Endothelial cell (in vitro differentiated cells): ENCODE results near the gene ANGPT4. TPM values are rescaled to one million over a fixed set of nuclear protein-coding genes. Genes with fewer than 3 reads are reported as not detected.

Source experiments
- DNase-seq: peaks from one replicate; pipeline ENCODE4 v3.0.0; 2021; ENCODE audit warnings: low spot score
- H3K27ac Mint-ChIP-seq: one replicate; pipeline ENCODE4 v1.8.0; 2021; ENCODE audit warnings: mixed read lengths, inconsistent platforms; ENCODE audit not compliant: unreplicated experiment
- H3K27me3 Mint-ChIP-seq: one replicate; pipeline ENCODE4 v1.8.0; 2021; ENCODE audit warnings: mild to moderate bottlenecking, moderate library complexity, mixed read lengths, inconsistent platforms; ENCODE audit not compliant: unreplicated experiment
- H3K36me3 Mint-ChIP-seq: one replicate; pipeline ENCODE4 v1.8.0; 2021; ENCODE audit warnings: mild to moderate bottlenecking, low read depth, mixed read lengths, inconsistent platforms; ENCODE audit not compliant: unreplicated experiment
- H3K4me1 Mint-ChIP-seq: one replicate; pipeline ENCODE4 v1.8.0; 2021; ENCODE audit warnings: mild to moderate bottlenecking, mixed read lengths, inconsistent platforms; ENCODE audit not compliant: unreplicated experiment
- H3K4me3 Mint-ChIP-seq: one replicate; pipeline ENCODE4 v1.8.0; 2021; ENCODE audit warnings: mild to moderate bottlenecking, mixed read lengths, inconsistent platforms; ENCODE audit not compliant: unreplicated experiment
- H3K9me3 Mint-ChIP-seq: one replicate; pipeline ENCODE4 v1.8.0; 2021; ENCODE audit warnings: mixed read lengths, inconsistent platforms; ENCODE audit not compliant: unreplicated experiment
- CTCF ChIP-seq: fragments of 200-600 bp; sonication (generic); IDR thresholded peaks from one replicate; pipeline ENCODE4 v1.5.0; 2021; ENCODE audit warnings: antibody characterized with exemption; ENCODE audit not compliant: unreplicated experiment
- total RNA-seq: library from RNA; stranded (reverse); fragmentation: NEBNext Ultra II Directional; extraction: Animal tissue kit (Norgen Biotek cat#: 25700); gene quantifications from one replicate; pipeline ENCODE4 v1.2.1, GENCODE V29; 2021; ENCODE audit not compliant: unreplicated experiment

ANGPT4 gene
- total RNA-seq, 1 donor from 2014 or later, result 0.51 TPM

DNA sequence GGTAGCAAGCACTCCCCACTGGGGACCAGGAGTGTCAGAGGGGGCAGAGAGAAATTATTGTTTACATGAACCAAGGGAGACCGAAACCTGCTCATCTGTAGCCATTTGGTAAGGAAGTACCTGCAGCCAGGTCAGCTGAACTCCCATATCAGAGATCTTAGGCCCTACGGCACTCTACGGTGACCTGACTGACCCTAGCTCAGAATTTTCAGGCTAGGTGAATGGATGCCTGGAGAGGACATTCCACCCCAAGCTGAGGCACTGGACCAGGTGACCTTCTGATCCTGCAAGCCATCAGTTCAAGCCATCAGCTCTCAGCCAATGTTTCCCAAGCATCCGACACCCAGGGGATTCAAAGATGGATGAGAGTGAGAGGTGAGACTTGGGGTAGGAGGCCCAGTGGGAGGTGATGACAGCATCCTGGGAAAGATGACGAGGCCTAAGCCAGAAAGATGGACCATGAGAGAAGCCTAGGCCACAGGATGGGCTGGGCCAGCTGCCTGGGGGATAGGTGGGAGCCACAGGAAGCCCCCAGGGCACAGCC, 2.8 kb downstream of the ANGPT4 start:
- DNase-seq, result no peak
- Mint-ChIP-seq H3K4me3 (no peak overlapping the region), H3K27me3 (peaks cover 6% of the 10 kb centered on the region), H3K4me1 (peaks cover 45% of the 10 kb centered on the region), H3K9me3 (no peaks in the 10 kb centered on the region), H3K27ac (no peak overlapping the region), H3K36me3 (peaks cover 5% of the 10 kb centered on the region)
- TF ChIP-seq CTCF, result no peak

- Mint-ChIP-seq H3K27me3 (peaks cover 6% of the 10 kb centered on the region), H3K4me1 (peaks cover 31% of the 10 kb centered on the region), H3K27ac (no peak overlapping the region), H3K9me3 (no peaks in the 10 kb centered on the region), H3K36me3 (peaks cover 7% of the 10 kb centered on the region), H3K4me3 (no peak overlapping the region)
- no peak for DNase-seq
- TF ChIP-seq CTCF, result no peak
These were observed 4.1 kb downstream of the ANGPT4 start for GRCh38 chr20:911882-912600.

DNA sequence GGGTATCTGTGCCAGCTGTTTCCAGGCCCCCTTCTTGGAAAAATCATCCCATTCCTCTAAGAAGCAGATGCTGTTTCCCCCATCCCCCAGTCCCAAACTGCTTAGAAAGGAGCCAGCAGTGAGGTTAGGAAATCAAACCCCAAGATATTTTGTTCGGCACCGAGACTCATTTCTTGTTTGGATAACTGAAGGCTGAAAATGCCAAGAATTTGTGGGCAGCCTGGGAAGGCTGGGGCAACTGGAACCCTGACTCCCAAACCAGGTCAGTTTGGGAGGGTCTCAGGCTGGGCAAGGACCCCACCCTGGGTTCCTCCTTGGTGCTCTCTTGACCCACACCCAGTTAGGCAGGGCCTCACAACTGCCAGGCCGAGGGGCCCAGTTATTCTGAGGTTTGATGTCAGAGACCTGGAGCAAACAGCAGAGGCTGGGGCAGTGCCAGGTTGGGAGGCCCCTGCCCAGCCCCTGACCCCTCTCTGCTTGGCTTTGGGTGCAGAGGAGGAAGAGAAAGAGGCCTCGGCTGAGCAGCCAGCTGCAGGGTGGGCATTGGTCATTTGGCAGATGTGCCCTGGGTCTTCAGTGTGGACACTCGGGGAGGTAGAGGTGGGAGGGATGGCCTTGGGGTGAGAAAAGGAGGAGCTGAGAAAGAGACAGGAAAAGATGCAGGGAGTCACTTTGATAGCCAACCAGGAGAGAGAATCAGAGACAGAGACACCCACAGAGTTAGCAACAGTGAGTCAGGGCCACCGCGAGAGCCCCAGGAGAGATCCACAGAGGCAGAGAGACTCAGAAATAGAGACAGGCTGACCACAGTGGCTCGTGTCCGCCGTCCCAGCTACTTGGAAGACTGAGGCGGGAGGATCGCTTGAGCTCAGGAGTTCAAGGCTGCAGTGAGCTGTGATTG, 5.0 kb downstream of the ANGPT4 start:
- no peak for DNase-seq
- Mint-ChIP-seq H3K36me3 (peaks cover 7% of the 10 kb centered on the region), H3K27ac (no peak overlapping the region), H3K27me3 (peaks cover 3% of the 10 kb centered on the region), H3K9me3 (no peaks in the 10 kb centered on the region), H3K4me1 (peaks cover 23% of the 10 kb centered on the region), H3K4me3 (no peak overlapping the region)
- no peak for TF ChIP-seq CTCF

DNA sequence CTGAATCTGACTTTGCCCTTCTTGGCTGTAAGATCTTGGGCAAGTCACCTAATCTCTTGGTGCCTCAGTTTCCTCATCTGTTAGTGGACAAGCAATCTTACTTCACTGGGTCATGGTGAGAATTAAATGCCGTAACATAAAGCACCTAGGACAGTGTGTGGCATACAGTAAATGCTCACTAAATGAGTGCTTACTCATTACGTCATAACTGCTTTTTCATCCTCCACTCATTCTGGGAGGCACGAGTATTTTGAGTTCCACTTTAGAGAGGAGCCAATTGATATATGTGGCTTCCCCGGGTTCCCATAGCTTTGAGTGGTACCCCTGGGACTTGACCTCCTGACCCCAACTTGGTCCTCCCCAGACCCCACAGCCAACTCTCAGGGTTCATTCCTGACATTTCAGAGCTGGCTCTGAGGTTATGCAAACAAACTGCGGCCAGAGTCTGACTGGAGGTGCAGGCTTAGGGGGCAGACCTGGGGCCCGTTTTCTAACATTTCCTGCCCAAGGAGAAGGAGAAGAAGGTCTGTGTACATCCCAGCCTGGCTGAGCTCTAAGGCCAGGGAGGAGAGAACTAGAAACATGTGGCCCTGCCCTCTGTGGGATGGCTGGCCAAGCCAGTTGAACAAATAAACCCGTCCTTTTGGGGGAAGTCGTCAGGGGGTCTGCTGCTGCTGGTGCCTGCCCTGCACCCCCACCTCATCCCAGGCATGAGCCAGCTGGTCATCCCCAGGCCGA, 5.8 kb downstream of the ANGPT4 start:
- DNase-seq, result no peak
- TF ChIP-seq CTCF, result no peak
- no peak overlapping the region for H3K4me3 Mint-ChIP-seq
- peaks cover 4% of the 10 kb centered on the region for H3K36me3 Mint-ChIP-seq
- no peaks in the 10 kb centered on the region for H3K9me3 Mint-ChIP-seq
- no peak overlapping the region for H3K27ac Mint-ChIP-seq
- peaks cover 3% of the 10 kb centered on the region for H3K27me3 Mint-ChIP-seq
- peaks cover 22% of the 10 kb centered on the region for H3K4me1 Mint-ChIP-seq
